Esophagus muscularis mucosa (tissue), 3 donors: ENCODE measurements around the gene AHNAK2.

ENCODE experiments used
- CTCF ChIP-seq, 3 experiments: fragments of 200-600 bp in 2 of 3; fragments of 450-650 bp in 1 of 3; sonication (generic) in 2 of 3; IDR thresholded peaks; one replicate each; pipeline ENCODE4 v1.5.1; 2017 to 2019; ENCODE audit warnings: antibody characterized with exemption in 3 of 3, mild to moderate bottlenecking in 2 of 3, moderate library complexity in 1 of 3
- POLR2AphosphoS5 ChIP-seq, 2 donors: sonication (generic); formaldehyde crosslinking; IDR thresholded peaks; one replicate each; pipeline ENCODE4 v1.6.1; 2017; ENCODE audit warnings: antibody characterized with exemption in 2 of 2

GRCh38 chr14:104982548-104983230, 4.5 kb upstream of the AHNAK2 start:
- TF ChIP-seq CTCF (IDR thresholded peaks at IDR 0.05) (no peak), POLR2AphosphoS5 (IDR thresholded peaks at IDR 0.05) (no peak)
